ENCODE data around the gene PRDM12. TPM values are rescaled to one million over a fixed set of nuclear protein-coding genes. Genes with fewer than 3 reads are reported as not detected.

The PRDM12 gene
- total RNA-seq: not detected
- long read RNA-seq, partial matches to known transcripts: 1 of 2 reads
- long read RNA-seq, other reads (novel, unspliced or antisense): 1 of 2 reads

DNA sequence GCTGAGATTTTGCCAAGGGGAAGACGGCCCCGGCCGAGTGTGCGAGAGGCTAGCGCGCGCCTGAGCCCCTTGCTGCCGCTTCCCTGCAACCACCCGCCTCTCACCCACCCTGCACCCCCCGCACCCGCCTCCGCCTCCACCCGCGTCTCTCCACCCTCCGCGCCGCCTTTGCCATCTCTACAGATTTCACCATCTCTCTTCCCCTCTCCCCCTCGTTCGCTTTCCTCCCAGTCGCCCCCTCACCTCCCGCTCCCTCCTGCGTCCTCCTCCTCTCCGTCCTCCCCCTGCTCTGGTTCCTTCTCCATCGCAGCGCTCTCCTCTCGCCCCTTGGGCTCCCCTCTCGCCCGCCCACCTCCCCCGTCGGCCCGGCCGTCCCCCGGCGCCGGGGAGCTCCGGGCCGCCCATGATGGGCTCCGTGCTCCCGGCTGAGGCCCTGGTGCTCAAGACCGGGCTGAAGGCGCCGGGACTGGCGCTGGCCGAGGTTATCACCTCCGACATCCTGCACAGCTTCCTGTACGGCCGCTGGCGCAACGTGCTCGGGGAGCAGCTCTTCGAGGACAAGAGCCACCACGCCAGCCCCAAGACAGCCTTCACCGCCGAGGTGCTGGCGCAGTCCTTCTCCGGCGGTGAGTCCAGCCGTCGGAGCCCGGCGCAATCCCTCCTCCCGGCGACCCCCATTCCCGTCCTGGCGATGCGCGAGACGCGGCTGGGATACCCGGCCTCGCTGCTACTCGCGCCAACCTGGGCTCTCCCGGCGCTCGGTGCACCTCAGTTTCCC, at the start of gene PRDM12:
Gene PRDM12 (plus strand): TSS at position 344 of the 778 bp plus-strand sequence. CDS start 60 bp downstream, at position 404.
- Histone ChIP-seq H3K4me3 (no peak within 1 kb of the TSS), H3K27ac (no peak within 1 kb of the TSS), H3K36me3 (no peaks in the 10 kb centered on the region), H3K9me3 (no peaks in the 10 kb centered on the region), H3K27me3 (peaks cover 92% of the 10 kb centered on the region), H3K4me1 (peaks cover 52% of the 10 kb centered on the region)
- TF ChIP-seq, protein P1, sequence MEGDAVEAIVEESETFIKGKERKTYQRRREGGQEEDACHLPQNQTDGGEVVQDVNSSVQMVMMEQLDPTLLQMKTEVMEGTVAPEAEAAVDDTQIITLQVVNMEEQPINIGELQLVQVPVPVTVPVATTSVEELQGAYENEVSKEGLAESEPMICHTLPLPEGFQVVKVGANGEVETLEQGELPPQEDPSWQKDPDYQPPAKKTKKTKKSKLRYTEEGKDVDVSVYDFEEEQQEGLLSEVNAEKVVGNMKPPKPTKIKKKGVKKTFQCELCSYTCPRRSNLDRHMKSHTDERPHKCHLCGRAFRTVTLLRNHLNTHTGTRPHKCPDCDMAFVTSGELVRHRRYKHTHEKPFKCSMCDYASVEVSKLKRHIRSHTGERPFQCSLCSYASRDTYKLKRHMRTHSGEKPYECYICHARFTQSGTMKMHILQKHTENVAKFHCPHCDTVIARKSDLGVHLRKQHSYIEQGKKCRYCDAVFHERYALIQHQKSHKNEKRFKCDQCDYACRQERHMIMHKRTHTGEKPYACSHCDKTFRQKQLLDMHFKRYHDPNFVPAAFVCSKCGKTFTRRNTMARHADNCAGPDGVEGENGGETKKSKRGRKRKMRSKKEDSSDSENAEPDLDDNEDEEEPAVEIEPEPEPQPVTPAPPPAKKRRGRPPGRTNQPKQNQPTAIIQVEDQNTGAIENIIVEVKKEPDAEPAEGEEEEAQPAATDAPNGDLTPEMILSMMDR (IDR thresholded peaks at IDR 0.05): no peak
- intact Hi-C loops (cut with DNase I): no loop called here
- DNase-seq (no peak), ATAC-seq (no peak)

DNA sequence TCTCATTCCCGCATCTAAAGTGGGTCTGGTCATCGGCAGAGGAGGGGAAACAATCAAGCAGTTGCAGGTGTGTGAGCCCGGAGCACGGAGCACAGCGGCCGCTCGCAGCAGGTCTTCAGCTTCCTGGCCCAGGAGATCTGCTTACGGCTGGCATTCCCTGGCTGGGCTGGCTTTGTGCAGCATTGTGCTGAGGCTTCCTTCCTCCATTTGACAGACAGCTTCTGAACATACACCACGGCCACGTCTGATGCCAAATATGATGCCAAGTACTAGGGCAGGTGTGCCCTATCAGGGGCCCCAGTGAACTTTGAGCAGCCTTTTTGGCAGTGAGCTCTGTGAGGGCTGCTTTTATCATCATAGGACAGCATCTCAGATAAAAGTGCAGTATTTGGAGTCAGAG, 47.9 kb upstream of the PRDM12 start:
- TF ChIP-seq, protein P1 (IDR thresholded peaks at IDR 0.05): no peak
- H3K4me1 ChIP-seq: no peaks in the 10 kb centered on the region
- no peaks in the 10 kb centered on the region for H3K9me3 ChIP-seq
- intact Hi-C loops (cut with DNase I): no loop called here
- H3K36me3 ChIP-seq: peaks cover 93% of the 10 kb centered on the region
- H3K4me3 ChIP-seq: no peak overlapping the region
- H3K27me3 ChIP-seq: no peaks in the 10 kb centered on the region
- no peak overlapping the region for H3K27ac ChIP-seq
- ATAC-seq (no peak), DNase-seq (no peak)

DNA sequence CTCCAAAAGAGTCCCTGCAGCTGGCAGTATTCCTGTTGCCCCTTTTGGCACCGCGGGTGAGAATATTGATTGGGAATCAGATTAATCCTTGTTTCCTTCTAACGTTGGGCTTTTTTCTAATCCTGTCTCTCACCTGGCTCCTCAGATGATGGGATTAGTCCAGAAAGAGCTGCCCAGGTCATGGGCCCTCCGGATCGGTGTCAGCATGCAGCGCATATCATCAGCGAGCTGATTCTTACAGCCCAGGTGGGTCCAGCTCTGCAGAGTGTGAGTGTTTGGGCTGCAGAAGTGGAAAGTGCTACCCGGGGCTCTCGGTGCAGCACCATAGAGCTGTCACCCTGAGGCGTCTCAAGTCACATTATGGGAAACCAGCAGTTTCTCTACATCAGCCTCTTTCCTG, 40.9 kb upstream of the PRDM12 start:
- TF ChIP-seq, protein P1 (IDR thresholded peaks at IDR 0.05): no peak
- Histone ChIP-seq H3K27ac (no peak overlapping the region), H3K9me3 (no peaks in the 10 kb centered on the region), H3K4me1 (no peaks in the 10 kb centered on the region), H3K27me3 (no peaks in the 10 kb centered on the region), H3K36me3 (peaks cover 95% of the 10 kb centered on the region), H3K4me3 (no peak overlapping the region)
- no peak for DNase-seq
- intact Hi-C loops (cut with DNase I): no loop called here
- no peak for ATAC-seq

DNA sequence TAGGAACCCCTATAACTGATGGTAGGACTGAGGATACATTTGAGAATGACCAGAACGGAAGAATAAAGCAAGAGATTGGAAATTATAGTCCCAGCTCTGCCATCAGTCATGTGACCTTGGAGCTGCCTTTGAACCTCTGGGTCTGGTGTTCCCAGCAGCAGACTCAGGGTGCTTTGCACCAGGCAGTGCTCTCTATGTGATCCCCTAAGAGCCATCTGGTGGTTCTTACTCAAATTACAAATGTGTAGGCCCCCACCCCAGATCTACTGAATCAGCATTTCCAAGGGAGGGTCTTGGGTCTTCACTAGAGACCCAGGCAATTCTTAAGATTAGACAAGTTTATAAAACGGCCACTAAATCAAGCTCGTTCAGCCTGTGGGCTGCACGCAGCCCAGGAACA, 40.2 kb upstream of the PRDM12 start:
- Histone ChIP-seq H3K27ac (no peak overlapping the region), H3K27me3 (no peaks in the 10 kb centered on the region), H3K4me1 (no peaks in the 10 kb centered on the region), H3K4me3 (no peak overlapping the region), H3K9me3 (no peaks in the 10 kb centered on the region), H3K36me3 (peaks cover 95% of the 10 kb centered on the region)
- intact Hi-C loops (cut with DNase I): no loop called here
- no peak for ATAC-seq
- no peak for DNase-seq
- TF ChIP-seq, protein P1 (IDR thresholded peaks at IDR 0.05): no peak

DNA sequence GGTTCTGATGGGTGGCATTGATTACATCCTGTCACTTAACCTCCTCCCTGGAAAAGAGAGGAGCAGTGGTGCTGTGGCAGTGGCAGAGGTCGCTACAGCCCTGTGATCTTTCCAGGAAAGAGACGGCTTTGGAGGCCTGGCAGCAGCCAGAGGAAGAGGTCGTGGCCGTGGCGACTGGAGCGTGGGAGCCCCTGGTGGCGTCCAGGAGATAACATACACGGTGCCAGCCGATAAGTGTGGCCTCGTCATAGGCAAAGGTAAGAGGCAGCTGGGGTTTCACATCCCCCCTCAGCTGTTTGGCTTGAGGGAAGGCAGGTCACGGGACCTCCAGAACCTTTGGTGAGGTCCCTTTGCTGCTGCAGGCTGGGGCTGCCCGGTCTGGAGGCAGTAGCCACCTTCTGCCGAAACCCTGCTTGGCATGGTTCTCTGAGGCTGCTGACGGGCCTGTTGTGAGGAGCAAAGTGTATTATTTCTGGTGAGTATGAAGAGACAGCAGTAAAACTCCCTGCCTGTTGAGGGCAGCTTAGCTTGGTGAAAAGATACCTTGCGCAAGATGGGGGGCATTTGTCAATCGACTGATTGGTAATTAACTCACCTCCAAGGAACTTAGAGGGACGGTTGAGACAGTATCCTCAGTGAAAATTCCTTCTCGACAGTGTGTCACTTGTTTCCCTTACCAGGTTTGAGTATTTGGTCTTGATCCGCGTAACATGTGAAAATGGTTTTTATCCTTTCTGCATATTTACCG, 38.0 kb upstream of the PRDM12 start:
- no peaks in the 10 kb centered on the region for H3K4me1 ChIP-seq
- no peak for DNase-seq
- no peaks in the 10 kb centered on the region for H3K9me3 ChIP-seq
- no peak overlapping the region for H3K27ac ChIP-seq
- TF ChIP-seq, protein P1 (IDR thresholded peaks at IDR 0.05): no peak
- ATAC-seq: no peak
- no peak overlapping the region for H3K4me3 ChIP-seq
- no peaks in the 10 kb centered on the region for H3K27me3 ChIP-seq
- peaks cover 95% of the 10 kb centered on the region for H3K36me3 ChIP-seq
- intact Hi-C loops (cut with DNase I): no loop called here

Measured in upper lobe of right lung (tissue), 1 donor.